HG03342 (cell line): ENCODE data around the gene CBX1.

ENCODE experiments used
- ATAC-seq: cut with Tn5 transposase; IDR thresholded peaks from one replicate; pipeline ENCODE4 v1.9.1; 2021; ENCODE audit warnings: mild to moderate bottlenecking, moderate library complexity; ENCODE audit not compliant: unreplicated experiment

Gene CBX1

DNA sequence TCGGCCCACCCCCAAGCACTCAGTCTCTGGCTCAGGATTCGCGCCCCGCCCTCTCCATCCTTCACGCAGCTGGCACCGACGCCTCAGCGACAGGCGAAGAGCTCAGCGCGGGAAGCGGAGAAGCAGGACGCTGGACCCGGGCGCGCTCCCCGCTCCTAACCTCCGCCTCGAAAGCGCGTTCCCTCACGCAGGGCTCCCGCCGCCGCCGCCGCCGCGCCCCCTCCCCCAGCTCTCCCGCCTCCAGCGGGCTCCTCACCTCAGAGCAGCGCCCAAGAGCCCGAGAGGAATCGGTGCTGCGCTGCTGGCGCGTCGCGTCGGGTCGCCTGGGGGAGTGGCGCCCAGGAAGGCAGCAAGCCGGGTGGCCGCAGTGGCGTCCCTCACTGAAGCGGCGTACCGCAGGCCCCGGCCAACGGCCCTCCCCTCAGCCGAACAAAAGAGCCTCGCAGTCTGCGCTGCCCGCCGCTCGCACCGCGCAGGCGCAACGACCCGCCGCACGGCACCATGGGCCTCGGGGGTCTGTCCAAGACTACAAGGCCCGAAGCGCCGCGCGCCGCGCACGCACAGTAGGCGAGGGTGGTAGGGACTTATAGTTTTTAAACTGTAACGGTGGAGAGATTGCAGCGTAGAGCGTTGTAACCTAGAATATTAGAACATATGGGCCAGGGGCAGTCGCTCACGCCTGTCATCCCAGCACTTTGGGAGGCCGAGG, at the start of gene CBX1:
Gene CBX1, minus strand, starts transcription at position 467 of the 709 bp plus-strand sequence. CDS start 24,474 bp downstream, outside the sequence.
- peak; percentile 82 for ATAC-seq

DNA sequence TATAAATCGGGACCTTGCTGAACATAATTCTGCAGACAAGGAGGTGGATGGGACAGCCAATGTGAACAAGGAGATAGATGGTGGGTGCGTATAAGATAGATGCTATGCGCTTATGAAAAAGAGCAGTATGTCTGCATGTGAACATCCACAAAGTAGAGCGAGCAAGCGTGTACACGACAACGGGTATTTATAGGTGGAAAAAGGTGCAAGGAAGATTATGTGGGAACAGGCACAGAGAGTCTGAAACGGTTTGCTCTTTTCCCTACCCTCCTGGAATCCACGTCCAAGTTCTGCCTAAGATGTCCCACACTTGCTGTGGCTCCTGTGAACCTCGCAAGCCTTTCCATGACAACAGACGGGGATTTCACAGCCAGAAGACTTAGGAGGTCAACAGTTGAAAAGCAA, 49.3 kb upstream of the CBX1 start:
- ATAC-seq = no peak

DNA sequence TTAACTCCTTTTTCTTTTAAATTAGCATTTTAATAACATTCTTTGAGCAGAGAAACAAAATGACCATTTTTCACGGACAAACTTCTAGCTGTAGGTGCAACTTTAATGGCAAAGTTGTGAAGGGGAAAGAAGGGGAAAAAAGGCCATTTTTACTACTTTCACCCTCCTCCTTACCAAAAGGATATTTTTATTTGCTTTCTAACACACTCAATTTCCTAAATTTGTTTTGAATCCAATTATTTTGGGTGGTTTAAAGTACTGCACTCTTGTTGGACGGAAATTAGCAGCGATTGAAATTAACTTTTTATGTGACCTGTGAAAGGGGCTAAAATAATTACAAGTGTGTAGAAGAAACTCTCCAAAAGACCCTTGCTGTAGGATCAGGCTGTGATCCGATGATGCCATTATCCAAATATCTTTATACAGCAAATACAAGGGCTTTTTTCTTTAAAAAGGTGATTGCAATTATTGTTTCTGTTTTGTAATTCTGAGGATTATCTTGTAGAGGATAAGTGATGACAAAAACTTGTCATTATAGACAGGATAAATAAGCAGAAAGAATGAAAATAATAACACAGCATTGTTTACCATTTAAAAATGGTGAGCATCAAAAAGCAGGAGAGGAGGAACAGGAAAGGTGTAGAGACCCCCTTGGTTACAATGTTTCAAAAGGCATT, 48.6 kb upstream of the CBX1 start:
- ATAC-seq = no peak

DNA sequence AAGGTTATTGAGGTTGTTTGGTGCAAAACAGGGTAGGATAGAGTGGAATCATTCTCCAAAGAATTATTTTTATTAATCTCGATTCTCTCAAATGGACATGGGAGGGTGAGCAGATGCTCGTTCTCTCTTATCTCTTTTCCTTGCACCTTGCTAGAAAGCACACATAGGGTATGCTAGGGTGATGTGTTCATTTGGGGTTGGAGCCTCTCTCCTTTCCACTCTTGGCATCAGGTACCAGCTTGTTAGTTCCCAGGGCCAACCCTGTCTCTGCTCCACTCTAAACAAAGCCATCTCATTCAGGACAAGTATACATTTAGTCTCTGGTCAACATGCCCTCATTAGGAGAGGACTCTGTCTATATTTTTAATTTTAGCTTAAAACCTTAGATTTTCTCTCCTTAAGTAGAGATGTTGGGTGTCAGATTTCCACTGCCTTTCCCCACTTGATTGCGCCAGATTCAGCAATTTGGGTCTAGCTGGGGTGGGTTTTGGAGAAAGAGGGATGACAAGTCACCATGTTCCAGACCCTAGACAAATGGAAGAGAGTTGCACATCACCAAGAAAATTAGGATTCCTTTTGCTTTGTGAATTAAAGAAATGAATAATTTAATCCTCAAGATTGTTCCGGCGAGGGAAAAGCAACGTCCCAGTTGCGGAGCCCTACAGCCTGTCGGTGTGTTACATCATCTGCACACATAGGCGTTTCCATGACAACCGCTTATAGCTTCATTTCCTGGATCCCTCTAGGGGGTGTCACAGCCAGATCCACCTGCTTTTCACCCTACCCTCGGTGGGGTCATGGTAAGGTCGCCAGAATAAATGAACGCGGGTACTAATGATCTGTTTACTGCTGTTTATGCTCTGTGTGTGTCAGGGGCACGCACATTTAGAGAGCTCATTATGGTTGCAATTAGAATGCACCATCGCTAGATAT, 47.8 kb upstream of the CBX1 start:
- ATAC-seq = no peak

DNA sequence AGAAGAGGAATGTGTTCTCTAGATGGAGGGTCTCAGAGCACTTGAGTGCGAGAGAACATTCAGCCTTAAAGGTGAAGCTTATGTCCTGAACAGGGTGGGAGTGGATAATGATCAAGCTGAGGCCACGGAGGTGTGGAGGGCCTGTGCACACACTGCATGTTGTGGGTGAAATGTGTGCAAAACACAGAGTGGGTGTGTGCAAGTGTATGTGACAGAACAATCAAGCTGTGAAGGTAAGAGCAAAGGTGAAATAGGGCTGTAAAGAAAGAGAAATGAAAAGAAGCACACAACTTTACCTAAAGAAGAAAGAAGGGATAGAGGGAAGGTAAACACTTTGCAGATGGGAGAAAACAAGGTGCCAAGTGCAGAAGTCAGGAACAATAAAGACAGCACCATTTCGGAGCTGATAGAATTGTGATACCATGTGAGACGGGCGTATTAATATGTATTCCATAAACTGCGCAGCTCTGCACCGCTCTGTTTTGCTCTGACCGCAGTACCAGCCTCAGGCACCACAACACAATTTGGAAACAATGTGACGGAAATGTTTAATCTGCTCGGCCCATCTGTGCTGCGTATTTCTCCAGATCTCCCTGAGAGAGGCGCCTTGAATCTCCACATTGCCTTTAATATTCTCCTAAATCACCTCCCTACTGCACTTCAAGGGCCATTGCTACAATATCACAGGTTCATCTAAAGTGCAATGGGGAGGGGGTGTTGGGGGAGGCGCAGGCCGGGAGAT, 46.9 kb upstream of the CBX1 start:
- ATAC-seq = no peak

DNA sequence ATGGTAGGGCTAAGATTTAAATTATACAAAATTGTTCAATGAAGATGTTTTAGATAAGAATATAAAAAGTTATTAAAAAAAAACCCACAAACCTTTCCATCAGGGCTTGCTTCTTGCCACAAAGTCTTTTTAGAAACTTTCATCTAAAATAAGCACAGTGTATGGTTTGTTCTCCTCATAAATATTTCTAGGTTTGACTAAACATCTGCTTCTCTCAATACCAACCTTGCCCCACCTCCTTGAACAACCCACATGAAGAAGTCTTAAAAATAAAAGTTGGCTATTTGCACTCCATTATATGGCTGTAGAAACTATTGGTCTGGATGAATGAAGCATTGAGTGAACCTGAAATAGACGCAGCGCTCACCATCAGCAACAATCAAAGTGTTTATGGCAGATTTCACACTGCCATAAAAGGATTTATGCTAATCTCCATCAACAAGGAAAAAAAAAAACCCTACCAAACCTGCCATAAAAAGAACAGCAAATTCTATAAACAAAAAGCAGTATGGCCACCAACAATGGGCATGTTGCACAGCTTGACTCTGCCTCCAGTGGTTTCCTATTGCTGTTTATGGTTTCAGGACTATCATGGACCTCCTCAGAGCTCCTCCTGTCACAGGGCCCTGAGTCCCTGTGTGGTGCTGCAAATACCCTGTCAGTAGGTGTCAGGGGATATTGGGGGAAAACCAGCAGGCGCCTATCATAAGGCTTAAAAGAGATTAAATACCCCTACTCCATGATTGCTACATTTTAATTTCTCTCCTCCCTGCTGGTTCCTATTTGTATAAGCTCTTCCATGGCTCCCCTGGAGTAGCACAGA, 43.9 kb upstream of the CBX1 start:
- ATAC-seq = no peak

DNA sequence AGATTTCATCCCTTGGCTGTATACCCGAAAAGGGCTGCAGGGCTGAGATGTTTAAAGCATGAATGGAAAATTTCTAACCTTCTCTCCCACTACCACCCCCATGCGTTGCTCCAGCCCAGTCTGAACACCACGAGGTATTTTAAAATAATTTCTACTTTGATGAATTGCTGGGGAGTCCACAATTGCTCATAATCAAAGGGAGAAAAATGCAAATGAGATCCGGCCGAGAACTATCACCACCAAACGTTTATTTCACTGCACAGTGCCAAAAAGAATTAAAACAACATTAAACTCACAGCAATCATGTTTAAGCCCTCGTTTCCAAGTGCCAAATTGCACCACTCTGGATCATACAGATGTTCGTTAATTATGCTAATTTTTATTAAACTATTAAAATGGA, 43.0 kb upstream of the CBX1 start:
- ATAC-seq = no peak

DNA sequence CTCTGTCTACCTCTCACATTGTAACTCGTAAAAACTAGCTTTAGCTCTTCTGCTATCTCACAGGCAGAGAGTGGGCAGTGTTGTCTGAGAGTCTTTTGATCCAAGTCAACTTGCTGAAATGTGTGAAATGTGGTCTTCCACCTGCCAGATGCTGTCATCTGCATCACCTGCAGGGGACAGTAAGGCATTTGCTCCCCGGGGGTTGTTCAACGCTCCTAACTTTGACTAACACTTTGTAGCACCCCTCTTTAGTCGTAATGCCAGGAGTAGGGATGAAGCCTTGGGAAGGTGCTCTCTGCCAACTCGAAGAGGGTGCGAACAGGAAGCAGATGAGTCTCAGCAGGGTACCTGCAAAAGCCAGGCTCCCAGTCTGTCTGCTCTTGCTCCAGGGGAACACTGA, 42.4 kb upstream of the CBX1 start:
- ATAC-seq = no peak

DNA sequence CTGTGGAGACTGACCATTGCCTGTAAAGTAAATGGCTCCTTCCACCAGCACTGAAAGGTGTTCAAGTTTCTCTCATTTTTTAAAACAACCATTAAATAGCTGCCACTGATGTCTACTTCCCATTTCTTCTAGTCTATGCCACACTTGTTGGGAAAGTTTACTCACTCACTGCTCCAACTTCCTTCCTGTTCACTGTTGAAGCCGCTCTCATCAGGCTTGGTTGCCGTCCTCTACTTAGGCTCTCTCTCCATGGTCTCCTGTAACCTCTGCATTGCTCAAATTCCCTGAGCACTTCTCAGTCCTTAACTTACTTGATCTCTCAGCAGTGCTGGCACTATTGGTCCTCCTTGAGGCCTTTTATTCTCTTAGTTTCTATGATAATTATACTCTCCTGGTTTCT, 38.7 kb upstream of the CBX1 start:
- ATAC-seq = no peak

DNA sequence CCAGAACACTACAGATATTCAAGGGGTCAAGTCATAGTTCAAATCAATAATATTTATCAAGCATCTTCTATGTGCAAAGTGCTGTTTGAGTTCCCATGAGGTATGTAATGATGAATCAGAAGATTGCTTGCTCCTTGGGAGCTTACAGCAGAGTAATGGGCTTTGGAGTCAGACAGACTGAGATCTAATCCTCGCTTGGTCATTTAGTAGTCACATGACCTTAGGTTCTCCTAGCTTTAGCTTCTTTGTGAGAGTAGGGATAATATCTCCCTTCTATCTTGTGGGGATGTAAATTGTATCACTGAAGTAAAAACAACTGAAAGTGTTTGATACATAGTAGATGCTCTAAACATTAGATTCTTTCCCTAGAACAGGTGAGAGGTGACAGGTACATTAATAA, 36.4 kb upstream of the CBX1 start:
- ATAC-seq = no peak

DNA sequence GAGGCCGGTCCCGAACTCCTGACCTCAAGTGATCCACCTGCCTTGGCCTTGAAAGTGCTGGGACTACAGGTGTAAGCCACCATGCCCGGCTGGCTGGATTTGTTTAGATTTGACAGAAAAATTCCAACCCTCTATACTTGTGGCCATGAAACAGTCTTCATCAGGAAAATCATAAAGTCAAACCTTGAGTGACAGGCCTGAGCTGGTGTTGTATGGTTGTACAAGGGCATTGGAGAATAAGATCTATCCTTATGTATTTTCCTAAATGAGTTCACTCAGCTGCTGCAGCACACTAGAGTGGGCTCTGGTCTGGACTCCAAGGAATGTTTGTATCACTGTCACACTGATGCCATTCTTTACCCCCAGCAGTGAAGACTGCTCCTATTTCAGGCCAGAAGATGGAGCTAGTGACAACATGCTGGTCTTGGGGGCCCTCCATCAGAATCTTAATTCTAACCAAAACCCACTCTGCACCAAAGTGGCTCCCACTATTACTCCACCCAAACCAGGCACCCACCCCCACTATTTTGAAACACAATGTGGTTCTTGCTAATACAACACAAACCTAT, 33.7 kb upstream of the CBX1 start:
- no peak for ATAC-seq

DNA sequence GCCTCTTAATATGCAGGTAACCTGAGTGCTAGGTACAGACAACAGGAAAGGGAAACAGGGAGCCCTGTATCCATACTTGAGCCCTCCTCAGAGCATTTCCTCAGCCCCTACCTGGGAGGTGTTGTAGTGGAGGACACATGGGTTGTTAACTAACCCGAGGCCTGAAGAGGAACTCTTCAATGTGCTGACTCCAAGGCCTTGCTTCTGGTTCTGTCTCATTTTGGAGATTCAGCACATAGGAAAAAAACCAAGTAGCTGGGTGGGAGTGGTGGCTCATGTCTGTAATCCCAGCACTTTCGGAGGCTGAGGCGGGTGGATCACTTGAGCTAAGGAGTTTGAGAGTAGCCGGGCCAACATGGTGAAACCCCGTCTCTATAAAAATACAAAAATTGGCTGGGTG, 31.1 kb upstream of the CBX1 start:
- no peak for ATAC-seq

DNA sequence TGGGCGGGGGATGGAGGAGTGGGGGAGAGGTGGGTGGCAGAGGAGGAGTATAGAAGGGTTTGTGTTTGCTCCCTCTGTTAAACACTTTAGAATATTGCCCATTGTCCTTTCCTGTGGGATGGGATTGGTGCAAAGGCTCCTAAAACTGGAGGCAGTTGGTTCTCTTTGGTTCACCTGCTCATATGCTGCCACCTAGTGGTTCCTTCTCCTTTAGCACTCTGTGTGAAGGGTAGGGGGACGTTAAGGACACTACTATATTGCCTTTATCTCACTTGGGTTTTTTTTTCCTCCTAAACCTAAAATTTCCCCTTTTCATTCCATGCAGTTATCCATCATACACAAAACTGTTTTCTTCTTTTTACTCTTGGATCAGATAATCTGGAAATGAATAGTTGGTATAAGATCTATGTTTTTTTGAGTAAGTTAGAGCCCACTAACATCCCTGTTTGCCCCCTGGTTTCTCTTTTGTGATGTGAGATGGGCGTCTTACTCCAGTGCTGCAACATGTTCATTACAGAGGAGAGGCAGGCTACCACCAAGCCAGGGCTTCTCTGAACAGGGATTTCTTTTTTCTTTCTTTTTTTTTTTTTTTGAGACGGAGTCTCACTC, 30.0 kb upstream of the CBX1 start:
- no peak for ATAC-seq

DNA sequence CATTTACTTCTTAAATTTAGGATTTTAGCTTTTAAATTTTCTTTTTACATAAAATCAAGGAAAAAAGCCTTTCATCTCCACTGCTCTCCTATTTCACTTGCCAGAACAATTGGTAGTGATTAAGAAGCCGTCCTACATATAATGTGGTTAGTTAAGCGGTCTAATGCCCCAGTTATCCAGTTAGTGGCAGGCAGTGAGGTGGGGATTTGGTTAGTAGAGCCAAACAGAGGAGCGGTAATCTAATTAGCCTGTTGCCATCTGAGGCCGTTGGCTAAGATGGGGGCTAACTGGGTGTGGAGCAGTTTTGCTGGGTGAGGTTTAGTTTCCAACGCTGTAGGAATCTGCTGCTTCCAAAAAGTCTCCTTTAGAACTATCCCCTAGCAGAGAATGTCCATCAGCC, 28.7 kb upstream of the CBX1 start:
- no peak for ATAC-seq

DNA sequence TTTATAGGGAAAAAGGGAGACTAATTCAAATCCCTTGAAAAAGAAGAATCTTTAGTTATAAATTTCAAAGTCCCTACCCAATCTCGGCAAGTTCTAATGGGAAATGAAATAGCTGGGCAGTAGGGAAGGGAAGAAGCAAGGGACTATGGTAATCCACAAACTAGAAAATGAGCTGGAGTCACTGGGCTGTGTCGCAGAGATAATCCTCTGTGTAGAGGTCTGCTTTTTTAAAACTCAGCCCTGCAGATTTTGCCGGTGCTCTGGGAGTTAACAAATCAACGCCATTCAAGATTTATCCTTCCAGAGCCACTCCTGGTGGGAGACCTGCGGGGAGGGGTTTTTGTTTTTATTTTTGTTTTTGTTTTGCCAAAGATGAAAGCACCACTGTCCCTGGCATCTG, 27.1 kb upstream of the CBX1 start:
- no peak for ATAC-seq

DNA sequence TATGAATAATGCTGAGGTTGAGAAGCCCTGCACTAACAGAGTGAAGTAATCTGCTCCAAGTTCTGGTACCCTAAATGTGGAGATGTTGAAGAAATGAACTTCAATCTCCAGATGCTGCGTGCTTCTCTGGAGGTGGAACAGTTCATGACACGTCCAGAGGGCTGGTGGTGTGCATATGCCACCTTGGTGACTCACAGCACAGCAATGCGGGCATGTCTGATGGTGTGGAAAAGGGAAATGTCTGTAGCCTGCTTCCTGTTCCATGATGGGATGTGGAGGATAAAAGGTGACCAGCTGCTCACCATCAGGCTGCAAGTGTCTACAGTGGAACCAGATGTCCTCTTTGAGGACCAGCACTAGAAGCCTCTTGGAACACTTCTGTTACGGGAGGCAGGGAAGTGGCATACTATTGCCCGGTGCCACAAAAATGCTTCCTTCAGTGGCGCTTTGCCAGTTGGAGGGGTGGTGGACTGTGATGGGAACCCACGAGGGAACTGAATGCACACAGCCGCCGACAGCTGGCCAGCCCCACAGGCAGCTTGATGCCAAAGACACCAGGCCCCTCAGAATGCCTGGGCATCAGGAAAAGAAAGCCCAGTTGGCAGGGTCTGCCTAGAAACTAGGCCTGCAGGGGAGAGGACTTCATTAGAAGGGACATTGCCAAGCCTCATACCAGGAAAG, 26.2 kb upstream of the CBX1 start:
- ATAC-seq = no peak

DNA sequence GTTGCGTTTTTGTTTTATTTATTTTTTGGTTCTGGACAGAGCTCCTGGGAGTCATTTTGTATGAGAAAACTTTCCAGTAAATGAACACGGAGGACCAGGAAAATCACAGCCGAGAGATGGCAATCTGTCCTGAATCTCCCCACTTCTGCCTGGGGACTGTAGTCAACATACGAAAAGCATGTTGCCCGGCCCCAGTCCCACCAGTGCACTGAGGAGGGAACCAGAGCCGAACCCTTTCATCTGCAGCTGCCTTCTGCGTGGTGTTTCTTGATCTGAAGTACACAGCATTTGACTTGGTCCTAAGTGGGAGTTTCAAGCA, 25.2 kb upstream of the CBX1 start:
- ATAC-seq = no peak

DNA sequence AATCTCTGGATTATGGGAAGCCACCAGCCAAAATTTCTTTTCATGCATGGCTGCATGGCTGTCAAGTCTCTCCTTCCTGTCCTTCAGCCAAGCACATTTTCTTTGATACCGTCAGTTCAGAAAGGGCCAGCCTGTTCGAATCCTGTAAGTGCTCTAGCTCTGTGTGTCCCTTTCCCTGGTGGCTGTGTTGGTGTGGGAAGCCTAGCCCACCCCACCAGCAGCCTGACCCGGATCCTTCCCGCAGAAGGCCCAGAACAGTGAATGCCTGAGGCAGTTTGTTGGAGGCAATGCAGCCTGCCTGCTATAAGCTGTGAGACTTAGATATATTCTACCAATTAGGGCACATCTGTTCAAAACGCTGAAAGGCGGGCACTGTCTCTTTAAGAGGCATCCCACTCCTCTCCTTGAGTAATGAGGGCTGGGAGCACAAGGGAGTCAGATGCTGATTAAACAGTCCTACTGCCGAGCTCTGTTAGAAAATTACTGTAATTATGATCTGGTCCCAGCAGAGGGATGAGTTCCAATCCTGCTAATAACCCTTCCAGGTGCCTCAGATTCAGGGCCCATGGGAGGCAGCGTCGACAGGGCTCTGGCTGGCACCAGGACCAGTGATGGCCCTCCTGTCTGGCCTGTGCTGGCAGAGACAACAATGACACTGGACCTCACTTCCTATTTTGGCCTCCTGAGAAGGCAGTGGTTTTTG, 24.7 kb upstream of the CBX1 start:
- no peak for ATAC-seq
